Left forelimb (tissue), 1 donor: ENCODE results near the gene JAKMIP1.

Source experiments
- DNase-seq: peaks from one replicate; pipeline ENCODE4 v3.0.0-alpha.2; 2018; ENCODE audit warnings: low spot score

JAKMIP1 gene

DNA sequence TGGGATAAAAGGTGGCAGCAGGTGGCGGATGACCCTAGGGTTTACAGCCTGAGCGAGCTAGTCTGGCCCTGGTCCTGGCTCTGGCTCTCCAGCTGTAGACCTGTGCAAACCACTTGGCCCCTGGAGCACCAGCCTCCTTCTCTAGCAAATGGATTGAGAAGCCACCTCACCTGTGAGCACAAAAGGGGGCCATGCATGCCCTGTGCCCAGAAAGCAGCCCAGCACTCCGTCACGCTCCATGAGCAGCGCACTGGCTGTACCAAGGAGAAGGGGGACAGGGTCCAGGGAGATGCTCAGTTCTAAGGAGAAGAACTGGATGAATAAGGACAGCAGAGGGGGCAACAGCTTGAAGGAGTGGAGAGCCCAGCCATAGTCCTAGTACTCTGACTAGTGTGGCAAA, 135.2 kb downstream of the JAKMIP1 start:
- no peak for DNase-seq

DNA sequence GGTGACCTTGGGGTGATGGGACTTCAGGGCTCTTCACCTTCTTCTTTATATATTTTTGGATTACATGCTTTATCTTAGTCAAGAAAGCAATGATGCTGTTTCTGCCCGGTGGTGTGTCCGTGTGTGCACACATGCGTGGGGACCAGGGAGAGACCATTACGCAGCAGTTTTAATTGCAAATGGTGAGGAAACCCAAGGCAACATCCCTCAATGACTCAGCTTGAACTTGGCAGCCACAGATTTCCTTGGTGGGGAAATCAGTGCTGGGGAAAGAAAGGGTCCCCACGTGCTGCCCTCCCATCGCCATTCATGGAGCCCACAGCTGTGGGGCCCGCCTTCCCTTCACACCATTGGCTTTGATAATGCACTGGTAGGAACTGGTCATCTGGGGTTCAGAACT, 136.0 kb downstream of the JAKMIP1 start:
- no peak for DNase-seq

DNA sequence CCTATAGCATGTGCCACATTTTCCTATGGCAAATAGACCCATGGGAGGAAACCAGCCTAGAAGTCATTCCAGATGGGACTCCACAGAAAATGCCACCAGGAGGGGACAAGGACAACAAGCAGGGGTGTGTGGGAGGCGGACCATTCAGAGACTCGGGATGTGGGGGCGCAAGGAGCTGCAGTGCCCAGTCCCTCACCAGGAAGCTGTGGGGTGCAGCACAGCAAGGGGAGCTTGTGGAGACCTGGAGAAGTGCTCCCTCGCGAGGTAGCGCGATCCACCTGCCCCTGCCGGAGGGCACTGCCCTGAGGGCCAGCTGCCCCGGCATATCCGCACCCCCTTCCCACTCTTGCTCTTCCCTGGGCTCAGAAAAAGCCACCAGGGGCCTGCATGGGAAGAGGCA, 136.7 kb downstream of the JAKMIP1 start:
- no peak for DNase-seq

DNA sequence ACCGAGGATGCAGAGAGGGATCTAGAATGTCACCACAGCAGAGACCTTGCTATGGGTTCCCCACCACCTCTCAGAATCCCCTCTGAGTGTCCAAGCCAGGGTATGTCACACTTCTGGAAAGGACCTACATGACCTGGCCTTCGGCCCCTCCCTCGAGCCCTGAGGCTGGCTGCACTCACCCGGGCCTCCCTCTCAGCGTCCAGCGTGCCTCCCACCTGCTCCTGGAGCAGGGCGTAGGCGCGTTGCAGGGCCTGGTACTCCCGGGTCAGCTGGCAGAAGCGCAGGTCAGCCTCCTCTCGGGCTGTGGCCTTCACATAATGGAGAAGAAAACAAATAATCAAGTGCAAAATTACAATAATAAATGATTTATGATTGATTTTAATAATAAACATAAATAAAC, 138.2 kb downstream of the JAKMIP1 start:
- no peak for DNase-seq

DNA sequence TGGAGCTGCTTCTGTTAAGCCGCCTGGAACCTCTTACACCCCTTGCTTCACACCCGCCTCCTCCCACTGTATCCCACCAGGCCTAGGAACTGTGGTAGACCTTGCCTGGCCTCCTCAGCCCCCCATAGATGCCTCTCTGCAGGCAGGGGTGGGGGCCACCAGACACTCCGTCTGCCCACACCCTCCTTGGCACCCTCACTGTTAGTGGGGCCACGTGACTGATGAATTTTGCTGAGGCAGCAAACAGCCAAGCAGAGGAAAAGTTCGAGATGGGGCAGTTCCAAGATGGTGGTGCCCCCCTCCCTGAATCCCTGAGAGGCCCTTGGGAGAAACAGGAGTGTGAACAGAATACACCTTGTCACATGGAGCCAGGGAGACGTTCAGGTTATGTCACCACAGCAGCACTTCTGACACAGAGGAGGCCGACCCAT, 141.0 kb downstream of the JAKMIP1 start:
- DNase-seq, result no peak

DNA sequence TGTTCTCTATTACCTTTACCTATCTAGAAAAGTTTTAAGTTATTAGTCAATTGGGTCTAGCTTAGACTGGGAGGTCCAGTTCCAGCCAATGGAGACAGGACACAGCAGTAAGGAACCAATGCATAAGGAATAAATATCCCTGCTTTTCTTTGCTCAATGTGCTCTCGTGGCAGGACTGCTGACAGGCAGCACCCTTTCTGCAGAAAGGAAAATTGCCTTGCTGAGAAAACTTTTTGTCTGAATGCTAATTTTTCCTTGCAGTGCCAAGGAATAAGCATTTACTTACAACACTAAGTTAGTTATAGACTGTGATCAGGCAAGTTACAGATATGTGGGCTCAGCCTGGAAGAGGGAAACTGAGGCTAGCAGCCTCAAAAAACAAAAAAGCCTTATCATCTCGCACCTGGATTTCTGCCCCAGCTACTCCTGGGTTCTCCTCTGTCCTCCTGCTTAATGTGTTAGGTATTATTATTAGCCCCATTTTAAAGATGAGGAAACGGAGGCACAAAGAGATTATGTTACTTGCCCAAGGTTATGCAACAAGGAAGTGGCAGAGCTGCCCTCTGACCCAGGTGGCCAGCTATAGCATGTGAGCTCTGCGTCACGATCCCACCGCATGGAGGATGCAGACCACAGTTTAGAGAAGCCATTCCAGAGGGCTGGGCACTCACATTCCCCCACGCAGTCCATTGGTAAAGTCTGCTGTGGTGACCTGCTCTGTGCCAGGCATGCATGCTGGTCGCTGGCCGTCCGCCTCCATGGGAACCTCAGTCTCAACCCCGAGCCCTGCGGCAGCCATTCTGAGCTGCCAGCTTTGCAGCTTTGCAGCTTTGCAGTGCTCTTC, 141.6 kb downstream of the JAKMIP1 start:
- DNase-seq, result no peak

DNA sequence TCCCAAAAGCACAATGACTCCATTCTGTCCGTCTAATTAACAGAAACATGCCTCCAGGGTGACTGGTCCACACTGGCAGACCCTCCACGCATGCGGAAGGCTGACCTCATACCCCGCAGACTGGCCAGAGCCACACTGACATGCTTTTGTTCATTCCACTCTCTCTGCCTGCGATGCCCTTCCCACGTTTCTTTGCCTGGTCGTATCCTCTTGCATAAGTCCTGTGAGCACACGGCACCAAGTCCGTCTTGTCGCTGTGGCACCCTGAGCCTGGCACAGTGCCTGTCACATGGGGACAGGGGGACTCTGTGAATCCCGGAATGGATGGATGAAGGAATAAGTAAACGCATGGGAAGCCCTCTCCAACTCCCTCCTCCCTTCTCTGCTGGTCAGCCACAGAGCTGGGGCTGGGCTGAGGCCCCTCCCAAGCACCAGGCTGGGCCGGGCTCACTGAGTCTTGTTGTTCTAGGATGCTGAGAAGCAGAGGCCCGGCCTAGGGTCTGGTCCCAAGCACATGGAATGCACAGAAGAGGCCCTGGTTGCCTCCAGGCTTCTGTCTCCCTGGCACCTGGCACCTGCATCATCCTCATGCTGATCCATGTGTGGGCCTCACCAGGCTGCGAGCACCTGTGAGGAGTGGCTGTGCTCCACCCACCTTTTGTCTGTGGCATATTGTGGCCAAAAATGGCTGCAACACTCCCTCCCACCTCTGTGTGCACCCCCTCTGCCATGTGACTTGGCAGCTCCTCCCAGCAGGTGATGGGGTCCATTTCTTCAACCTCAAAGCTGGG, 143.2 kb downstream of the JAKMIP1 start:
- DNase-seq, result no peak

DNA sequence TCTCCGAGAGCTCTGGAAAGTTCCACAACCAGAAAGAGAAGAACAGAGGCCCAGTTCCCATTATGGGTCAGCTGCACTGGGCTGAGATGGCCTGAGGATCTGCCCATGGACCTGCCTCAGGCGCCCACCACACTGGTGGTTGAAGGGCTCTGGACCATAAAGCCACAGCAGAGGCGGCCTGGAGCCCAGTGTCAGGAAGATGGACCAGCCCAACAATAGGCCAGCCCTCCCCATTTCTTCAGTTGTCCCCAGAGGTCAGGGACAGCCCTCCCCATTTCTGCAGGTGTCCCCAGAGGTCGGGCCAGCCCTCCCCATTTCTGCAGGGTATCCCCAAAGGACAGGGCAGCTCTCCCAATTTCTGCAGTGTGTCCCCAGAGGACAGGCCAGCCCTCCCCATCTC, 144.9 kb downstream of the JAKMIP1 start:
- DNase-seq, result no peak

DNA sequence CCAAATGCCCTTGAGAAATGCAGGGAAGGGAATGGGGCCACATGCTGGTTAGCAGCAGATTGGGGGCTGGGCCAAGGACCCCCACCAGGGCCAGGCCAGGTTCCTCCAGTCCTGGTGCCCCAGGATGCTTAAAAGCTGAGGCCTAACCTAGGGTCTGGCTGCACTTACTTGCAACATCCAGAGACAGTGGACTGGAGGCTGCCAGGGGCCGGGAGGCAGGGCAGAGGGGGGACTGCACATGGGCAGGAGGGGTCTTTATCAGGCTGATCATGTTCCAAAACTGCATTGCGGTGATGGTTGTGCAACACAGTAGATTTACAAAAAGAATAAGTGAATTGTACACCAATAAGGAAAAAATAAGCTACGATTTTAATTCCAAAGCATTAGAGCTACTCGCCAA, 145.3 kb downstream of the JAKMIP1 start:
- DNase-seq, result no peak

DNA sequence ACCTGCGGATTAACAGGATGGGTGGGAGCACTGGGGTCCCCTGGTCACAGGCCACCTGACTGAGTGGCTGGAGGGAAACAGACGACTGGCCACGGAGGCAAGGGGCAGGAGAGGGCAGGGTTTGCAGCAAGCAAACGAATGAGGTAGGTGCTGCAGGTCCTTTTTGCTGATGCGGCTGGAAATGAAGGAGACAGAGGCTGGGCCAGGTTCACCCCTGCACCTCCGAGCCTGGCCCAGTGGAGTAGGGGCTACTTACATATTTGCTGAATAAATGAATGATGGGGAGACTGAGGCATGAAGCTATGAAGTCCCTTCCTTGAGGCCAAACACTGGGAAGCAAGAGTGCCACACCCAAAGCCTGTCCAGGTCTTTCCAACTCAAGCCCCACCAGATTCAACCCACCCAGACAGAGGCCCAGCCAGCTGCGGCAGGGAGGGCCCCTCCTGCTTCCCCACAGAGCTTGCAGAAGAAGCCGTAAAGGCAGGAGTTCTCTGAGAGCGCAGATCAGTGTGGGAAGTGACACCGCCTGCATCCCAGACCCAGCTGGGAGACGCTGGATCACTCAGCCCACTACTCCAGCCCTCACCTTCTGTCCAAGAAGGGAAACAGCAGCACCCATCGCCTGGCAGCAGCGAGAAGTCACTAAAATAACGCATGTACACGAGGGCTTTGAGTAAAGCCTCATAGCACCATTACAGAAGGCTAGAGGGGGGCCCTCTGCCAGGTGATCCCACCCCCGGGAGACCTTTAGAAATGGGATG, 146.0 kb downstream of the JAKMIP1 start:
- no peak for DNase-seq

DNA sequence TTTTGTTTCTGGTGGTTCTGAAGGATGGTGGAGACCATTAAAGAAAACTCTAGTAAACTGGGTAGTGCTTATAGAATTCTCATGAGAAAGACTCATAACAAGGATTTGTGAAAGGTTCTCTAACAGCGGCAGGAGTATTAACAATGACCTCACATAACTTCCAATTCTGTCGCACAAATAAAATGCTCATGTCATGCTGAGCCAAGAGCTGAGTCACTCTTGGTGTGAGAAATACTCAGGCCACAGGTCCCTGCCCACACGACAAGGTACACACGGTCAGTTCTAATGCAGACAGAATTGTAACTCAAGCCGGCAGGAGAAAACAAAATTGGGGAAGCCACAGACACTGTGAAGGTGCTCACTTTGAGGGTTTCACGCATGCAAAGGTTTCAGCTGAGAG, 147.7 kb downstream of the JAKMIP1 start:
- no peak for DNase-seq

DNA sequence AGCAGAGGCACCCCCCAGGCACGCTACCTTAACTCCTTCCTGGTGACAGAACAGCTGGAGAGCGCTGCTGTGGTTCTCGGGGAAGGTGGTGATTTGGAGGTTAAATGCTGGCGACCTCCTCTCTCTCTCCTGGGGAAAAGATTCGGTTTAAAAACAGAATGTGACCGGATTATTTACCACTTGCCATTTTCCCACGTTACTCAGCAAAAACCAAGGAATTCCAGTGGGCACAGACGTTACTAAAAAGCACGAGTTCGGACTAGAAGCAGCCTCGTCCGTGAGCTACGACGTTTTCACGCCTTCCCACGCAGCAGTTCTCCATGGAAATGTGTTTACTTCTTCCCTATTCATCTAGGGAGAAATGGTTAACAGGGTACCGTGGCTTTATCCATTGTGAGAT, 149.8 kb downstream of the JAKMIP1 start:
- no peak for DNase-seq

DNA sequence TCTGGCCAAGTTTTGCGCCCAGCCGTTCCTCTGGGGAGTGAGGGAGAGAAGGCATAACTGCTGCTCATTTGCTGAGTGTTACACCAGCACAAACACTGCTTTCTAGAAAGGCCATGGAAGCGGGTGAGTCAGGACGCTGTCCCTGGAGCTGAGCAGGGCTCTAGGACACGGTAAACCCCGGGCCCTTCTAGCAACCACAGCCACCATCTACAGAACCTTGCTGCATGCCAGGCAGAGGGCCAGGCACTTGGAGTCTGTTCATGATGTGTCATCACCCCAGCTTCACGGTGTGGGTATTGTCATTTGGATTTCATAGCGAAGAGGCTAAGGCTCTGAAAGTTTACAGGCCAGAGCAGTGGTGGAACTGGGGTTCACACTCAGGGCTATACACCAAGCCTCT, 150.4 kb downstream of the JAKMIP1 start:
- no peak for DNase-seq

DNA sequence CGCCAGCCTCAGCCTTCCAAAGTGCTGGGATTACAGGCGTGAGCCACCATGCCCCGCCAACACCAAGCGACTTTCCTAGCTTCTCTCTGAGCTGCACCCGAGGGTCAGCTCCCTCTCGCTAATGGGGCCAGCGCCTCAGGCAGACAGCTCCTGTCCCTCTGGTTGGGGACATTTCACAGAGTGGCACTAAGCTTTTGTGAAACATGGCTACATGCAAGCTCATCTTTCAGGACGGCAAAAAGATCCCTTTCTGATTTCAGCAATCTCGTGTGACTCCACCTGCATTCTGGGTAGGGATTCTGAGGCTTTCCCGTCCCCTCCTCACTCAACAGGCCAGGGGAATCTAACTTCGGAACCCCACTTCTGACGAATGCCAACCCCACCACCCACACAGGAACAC, 151.1 kb downstream of the JAKMIP1 start:
- DNase-seq, result no peak

DNA sequence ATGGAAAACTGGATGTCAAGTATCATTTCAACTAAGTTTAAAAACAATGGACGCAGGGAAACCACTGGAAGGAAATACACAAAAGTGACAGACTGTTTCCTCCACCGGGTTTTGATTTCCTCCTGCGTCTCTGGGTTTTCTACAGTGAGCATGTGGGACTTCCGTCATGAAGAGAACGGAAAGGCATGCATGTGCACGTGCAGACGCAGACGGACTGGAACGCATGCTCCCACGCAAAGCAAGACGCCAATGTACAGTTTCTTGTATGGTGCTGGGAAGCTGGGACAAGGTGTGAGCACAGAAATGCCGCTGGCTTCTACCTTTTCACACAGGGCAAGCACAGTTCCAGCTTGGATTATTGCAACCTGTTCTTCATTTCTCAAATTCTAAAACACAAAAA, 151.8 kb downstream of the JAKMIP1 start:
- no peak for DNase-seq

DNA sequence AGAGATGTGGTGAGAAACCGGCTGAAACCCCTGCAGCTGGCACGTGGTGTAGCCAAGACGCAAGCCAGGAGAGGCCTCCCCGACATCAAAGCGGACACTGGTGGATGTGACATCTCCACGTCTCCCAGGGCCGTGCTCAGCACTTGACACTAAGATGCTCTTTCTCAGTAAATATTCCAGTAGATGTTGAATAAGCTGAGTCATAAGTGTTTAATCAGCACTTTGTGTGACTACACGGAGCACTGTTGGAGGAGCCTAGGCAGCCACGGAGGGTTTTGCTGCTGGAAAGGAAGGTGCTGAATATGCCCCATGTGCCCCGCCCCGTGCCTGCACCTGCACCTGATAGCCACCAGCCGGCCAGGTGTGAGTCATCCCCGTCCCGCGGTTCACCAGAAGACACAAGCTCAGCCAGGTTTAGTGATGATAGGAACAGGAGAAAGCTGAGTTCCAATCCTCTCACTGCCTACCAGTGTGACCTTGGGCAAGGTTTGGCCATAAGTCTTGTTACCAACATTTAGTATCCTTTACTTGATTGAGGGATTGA, 153.1 kb downstream of the JAKMIP1 start:
- DNase-seq, result no peak

DNA sequence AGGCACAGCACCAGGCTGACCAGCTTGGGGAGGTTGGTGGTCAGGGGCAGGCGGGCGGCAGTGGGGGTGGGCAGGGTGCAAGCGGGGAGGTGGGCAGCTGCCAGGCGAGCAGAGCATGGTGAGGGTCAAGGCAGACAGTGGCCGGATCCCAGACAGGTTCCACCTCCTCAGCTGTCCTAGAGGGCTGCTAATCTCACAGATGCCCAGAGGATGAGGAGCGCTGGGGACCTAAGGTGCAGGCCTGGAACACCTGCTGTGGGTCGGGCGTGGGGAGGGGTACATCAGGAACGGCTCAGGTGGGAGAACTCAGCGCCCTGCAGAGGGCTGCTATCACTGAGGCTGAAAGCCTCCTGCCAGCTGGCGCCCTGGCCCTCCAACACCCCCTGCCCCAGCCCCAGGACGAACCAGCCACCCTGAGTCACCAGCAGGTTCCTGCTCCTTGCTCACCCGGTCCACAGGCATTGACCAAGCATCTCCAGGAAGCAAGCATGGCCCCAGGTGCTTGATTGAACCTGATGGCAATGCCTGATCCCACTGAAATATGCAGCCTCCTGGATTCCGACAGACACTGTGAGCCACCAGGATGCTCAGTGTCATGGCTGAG, 153.7 kb downstream of the JAKMIP1 start:
- no peak for DNase-seq

DNA sequence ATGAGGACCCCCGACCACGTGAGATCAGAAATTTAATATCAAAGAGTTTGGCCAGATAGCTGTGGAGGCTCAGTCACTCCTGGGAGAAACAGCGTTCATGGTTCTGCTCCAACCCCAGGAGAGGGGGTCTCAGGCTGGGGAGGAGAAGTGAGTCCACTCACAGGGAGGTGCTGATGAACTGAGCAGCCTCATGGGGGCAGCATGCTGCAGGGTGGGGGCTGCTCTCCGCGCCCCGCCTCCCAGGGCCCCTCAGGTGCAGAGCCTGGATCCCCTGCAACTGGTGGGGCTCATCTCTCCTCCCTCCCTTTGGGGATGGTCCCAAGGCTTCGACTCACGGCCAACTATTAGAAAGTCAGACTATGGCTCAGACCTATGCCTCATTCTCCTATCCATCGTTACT, 155.5 kb downstream of the JAKMIP1 start:
- DNase-seq, result no peak

DNA sequence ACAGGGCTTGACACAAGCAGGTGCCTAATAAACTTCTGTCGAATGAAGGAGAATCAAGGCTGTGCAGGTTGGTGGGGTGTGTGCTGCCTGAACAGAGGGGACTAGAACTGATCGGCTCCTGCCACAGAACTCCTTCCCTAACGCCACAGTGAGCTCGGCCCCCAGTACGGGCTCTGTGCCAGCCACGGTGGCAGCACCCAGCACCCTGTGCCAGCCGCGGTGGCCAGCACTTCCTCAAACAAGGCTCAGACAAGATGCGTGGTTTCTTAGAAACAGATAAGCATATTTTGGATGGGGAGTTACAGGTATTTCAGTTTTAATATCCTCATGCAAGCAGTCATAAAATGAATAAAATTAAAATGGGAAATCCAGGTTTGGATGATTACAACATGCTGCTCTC, 156.1 kb downstream of the JAKMIP1 start:
- no peak for DNase-seq

DNA sequence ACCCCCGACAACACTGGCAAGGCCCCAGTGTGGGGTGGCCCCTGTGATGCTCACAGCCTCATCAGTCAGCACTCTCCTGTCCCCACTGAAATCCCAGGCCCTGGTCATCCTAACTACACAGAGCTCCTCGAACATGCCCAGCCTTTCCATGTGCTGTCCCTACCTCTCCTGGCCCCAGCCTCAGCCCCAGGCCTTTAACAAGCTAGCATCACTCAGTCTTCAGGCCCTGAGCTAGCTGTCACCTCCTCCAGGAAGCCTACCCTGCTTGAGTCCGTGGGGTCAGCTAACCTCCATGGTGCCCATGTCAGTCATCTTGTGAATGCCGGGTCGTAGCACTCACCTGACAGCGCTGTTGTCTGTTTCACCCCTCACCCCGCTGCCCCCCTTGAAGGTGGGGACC, 156.5 kb downstream of the JAKMIP1 start:
- DNase-seq, result no peak

DNA sequence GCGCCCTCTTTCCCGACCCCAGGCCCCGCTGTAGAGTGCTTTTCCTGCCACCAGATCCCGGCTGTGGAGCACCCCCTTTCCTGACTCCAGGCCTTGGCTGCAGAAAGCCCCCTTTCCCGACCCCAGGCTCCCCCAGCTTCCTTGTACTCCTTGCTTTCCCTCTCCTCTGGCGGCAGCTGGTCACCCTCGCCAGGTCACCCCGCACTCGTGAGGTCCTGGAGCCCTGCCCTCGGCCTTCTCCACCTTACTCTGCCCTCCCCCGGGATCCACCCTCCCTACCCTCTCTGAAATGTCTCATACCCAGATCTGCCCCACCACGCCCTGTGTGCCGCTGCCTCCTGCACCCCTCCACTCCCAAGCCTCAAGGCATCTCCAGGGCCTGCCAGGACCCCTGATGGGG, 157.2 kb downstream of the JAKMIP1 start:
- no peak for DNase-seq
